Measurements from ENCODE around the gene SGO1.
"Not testable (repeated sequence)": the region's sequence is repeated elsewhere in the genome, so short reads cannot be mapped to it uniquely, and the experiment has no call there.

- not testable (repeated sequence) for TF ChIP-seq CTCF, POLR2A (IDR thresholded peaks at IDR 0.05)
Observed at GRCh38 chr3:20207945-20208344, 21.9 kb upstream of the SGO1 start.

Data from adrenal gland (tissue), 5 donors.